SK-N-SH treated with all-trans-retinoic acid at 6 μM for 48 hours (cell line): Measurements from ENCODE around the gene ZFYVE1.

Source experiments
- ARNTL ChIP-seq: fragments of 450-650 bp; formaldehyde crosslinking; IDR thresholded peaks from 2 replicates; pipeline ENCODE4 v1.5.0; 2020; ENCODE audit warnings: low read depth, mild to moderate bottlenecking, moderate library complexity, borderline replicate concordance
- ISL1 ChIP-seq: fragments of 250-450 bp; sonication (Bioruptor Pico); IDR thresholded peaks from 2 replicates; pipeline ENCODE4 v2.1.2; 2022; ENCODE audit warnings: mild to moderate bottlenecking, moderate library complexity
- TF ChIP-seq, protein P1 (sequence below): fragments of 250-450 bp; sonication (Bioruptor Pico); IDR thresholded peaks from 2 replicates; pipeline ENCODE4 v1.5.0; 2020; ENCODE audit warnings: mild to moderate bottlenecking, moderate library complexity

DNA sequence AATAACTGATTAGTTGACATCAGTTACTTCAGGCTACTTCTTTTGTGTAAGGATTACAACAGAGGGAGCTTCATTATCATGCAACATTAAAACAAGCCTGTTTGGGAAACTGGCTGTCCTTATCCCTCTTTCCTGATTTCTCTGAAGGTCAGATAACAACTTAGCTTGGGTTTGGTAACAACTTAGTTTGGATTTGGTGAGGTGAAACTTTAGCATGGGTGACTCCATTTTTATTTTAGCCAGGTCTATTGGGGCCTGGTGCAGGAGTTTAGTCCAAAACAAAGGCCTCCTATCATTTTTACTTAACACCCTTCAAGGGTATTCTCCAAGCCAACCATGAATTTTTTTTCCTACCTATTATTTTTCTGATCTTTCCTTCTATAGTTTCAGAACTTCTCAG is 1.1 kb upstream of the ZFYVE1 start:
- TF ChIP-seq ISL1 (CRISPR knock-in tag) (no peak), ARNTL (CRISPR knock-in tag) (no peak)
- TF ChIP-seq, protein P1, sequence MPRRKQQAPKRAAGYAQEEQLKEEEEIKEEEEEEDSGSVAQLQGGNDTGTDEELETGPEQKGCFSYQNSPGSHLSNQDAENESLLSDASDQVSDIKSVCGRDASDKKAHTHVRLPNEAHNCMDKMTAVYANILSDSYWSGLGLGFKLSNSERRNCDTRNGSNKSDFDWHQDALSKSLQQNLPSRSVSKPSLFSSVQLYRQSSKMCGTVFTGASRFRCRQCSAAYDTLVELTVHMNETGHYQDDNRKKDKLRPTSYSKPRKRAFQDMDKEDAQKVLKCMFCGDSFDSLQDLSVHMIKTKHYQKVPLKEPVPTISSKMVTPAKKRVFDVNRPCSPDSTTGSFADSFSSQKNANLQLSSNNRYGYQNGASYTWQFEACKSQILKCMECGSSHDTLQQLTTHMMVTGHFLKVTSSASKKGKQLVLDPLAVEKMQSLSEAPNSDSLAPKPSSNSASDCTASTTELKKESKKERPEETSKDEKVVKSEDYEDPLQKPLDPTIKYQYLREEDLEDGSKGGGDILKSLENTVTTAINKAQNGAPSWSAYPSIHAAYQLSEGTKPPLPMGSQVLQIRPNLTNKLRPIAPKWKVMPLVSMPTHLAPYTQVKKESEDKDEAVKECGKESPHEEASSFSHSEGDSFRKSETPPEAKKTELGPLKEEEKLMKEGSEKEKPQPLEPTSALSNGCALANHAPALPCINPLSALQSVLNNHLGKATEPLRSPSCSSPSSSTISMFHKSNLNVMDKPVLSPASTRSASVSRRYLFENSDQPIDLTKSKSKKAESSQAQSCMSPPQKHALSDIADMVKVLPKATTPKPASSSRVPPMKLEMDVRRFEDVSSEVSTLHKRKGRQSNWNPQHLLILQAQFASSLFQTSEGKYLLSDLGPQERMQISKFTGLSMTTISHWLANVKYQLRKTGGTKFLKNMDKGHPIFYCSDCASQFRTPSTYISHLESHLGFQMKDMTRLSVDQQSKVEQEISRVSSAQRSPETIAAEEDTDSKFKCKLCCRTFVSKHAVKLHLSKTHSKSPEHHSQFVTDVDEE (CRISPR knock-in tag) = no peak
